ENCODE measurements around the gene GNA14.

DNA sequence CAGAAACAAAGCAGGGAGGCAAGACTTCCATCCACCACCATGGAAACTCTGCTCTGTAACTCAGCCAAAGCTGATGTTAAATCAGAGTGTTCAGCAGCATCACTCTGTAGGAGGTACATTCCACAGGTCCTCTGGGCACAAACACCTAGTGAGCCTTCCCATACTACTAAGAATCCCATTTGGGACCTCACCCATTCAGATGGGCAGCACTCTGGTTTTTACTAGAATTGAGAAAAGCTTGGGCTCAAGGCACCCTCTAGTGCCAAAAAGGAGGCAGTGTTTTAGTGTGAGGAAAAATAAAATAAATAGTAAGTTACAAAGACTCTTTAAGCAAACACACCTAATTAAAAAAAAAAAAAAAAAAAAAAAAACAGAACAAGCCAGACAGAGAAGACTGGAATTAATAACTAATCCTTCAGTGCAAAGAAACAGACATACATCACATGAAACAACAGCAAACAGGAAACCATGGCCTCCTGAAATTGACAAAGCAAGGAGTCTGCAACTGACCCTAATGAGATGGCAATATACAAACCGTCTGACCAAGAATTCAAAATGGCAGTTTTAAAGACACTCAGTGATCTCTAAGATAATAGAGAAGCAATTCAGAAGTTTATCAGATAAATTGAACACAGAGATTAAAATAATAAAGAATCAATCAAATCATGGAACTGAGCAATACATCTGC lies 159.5 kb downstream of the GNA14 start:
- TF ChIP-seq, protein P1, sequence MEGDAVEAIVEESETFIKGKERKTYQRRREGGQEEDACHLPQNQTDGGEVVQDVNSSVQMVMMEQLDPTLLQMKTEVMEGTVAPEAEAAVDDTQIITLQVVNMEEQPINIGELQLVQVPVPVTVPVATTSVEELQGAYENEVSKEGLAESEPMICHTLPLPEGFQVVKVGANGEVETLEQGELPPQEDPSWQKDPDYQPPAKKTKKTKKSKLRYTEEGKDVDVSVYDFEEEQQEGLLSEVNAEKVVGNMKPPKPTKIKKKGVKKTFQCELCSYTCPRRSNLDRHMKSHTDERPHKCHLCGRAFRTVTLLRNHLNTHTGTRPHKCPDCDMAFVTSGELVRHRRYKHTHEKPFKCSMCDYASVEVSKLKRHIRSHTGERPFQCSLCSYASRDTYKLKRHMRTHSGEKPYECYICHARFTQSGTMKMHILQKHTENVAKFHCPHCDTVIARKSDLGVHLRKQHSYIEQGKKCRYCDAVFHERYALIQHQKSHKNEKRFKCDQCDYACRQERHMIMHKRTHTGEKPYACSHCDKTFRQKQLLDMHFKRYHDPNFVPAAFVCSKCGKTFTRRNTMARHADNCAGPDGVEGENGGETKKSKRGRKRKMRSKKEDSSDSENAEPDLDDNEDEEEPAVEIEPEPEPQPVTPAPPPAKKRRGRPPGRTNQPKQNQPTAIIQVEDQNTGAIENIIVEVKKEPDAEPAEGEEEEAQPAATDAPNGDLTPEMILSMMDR (conservative IDR thresholded peaks at IDR 0.05), result peak; percentile 88
- TF ChIP-seq ZFX (IDR thresholded peaks at IDR 0.05), result no peak
